ENCODE results near the gene TCERG1L.

TCERG1L gene

DNA sequence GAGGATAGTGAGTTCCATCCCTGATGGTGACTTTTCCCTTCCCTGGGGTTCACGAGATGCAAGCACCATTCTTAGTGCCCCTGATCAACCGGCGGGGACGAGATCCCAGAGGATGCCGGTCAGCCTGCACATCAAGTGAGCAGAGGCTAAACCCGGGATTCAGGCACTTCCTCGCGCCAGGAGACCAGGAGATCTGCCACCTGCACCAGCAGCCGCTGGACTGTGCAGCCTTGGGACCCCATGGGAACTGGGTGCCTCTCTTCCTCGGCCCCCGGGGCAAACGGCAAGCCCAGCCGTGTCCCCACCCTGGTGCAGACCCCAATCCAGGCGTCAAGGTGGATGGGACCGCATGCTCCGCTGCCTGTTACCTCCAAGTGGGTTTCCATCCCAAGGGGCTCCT, 88.5 kb downstream of the TCERG1L start:
- Histone ChIP-seq H2AFZ (ENCODE audit: low read depth) (no peak overlapping the region), H3K4me3 (IDR thresholded peaks at IDR 0.05; ENCODE audit: insufficient read depth, low read depth, low read length) (no peak overlapping the region), H3K4me1 (ENCODE audit: low read depth, poor library complexity, severe bottlenecking) (no peaks in the 10 kb centered on the region), H4K20me1 (ENCODE audit: insufficient read depth) (no peaks in the 10 kb centered on the region), H3K36me3 (ENCODE audit: insufficient read depth) (no peaks in the 10 kb centered on the region), H3K9ac (no peak overlapping the region), H3K4me2 (no peak overlapping the region), H3K27ac (no peak overlapping the region), H3K79me2 (ENCODE audit: insufficient read depth, low read depth) (no peaks in the 10 kb centered on the region), H3K27me3 (ENCODE audit: insufficient read depth, low read depth) (no peaks in the 10 kb centered on the region)
- TF ChIP-seq, protein P1, sequence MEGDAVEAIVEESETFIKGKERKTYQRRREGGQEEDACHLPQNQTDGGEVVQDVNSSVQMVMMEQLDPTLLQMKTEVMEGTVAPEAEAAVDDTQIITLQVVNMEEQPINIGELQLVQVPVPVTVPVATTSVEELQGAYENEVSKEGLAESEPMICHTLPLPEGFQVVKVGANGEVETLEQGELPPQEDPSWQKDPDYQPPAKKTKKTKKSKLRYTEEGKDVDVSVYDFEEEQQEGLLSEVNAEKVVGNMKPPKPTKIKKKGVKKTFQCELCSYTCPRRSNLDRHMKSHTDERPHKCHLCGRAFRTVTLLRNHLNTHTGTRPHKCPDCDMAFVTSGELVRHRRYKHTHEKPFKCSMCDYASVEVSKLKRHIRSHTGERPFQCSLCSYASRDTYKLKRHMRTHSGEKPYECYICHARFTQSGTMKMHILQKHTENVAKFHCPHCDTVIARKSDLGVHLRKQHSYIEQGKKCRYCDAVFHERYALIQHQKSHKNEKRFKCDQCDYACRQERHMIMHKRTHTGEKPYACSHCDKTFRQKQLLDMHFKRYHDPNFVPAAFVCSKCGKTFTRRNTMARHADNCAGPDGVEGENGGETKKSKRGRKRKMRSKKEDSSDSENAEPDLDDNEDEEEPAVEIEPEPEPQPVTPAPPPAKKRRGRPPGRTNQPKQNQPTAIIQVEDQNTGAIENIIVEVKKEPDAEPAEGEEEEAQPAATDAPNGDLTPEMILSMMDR (conservative IDR thresholded peaks at IDR 0.05; ENCODE audit: low read depth, low read length), result no peak

DNA sequence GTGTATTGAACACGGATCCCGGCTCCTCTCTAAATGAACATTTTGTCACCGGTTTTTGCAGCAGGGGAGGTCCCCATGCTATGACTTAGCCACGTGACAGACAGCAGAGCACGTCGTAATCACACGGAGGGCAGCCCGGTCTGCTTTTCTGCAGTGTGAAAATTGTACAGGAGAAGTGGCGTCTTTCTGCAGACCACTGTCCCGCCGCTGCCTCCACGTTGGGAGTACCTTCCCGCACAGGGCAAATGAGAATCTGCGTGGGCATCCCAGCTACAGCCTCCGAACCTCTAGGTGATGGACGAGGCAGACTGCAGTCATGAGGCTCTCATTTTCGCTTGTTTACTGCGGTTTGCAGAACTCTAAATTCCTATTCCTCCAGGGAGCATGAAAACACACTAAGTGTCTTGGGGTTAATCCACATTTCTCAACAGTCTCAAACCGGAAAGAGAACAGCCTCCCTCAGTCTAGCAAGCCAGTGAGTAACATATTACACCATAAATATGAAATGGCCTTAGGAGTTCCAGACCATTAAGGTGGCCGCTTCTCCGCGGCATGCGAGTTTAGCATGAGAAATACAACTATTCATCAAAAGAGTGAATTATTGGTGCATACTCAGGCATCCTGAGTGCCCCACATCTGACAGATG, 89.8 kb downstream of the TCERG1L start:
- Histone ChIP-seq H2AFZ (ENCODE audit: low read depth) (no peak overlapping the region), H3K9ac (no peak overlapping the region), H3K79me2 (ENCODE audit: insufficient read depth, low read depth) (no peaks in the 10 kb centered on the region), H3K4me3 (IDR thresholded peaks at IDR 0.05; ENCODE audit: insufficient read depth, low read depth, low read length) (no peak overlapping the region), H3K4me1 (ENCODE audit: low read depth, poor library complexity, severe bottlenecking) (no peaks in the 10 kb centered on the region), H3K36me3 (ENCODE audit: insufficient read depth) (no peaks in the 10 kb centered on the region), H3K27me3 (ENCODE audit: insufficient read depth, low read depth) (no peaks in the 10 kb centered on the region), H3K4me2 (no peak overlapping the region), H3K27ac (no peak overlapping the region), H4K20me1 (ENCODE audit: insufficient read depth) (no peaks in the 10 kb centered on the region)
- TF ChIP-seq, protein P1 (conservative IDR thresholded peaks at IDR 0.05; ENCODE audit: low read depth, low read length), result no peak

DNA sequence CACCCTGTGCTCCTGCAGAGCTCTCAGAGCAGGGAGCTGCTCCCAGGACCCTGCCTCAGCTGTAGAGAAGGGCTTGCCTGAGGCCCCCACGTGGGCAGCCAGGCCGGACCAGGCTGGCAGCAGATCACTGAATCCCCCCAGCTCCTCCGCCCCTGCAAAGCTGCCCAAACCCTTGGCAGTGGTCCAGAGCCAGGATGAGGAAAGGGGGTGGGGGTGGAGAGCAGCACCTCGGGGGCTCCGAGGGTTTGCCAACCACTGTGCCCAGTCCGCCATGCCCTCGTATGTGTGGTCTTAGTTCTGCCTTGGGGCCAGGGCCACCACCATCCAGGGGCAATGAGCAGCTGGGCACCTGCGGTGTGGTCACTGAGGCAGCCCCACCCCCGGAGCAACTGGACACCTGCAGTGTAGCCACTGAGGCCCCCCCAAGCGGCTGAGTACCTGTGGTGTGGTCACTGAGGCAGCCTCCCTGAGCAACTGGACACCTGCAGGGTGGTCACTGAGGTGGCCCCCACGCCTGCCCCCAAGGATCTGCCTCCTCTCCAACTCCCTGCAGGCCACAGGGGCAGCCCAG, 90.8 kb downstream of the TCERG1L start:
- Histone ChIP-seq H3K4me1 (ENCODE audit: low read depth, poor library complexity, severe bottlenecking) (no peaks in the 10 kb centered on the region), H4K20me1 (ENCODE audit: insufficient read depth) (no peaks in the 10 kb centered on the region), H3K36me3 (ENCODE audit: insufficient read depth) (no peaks in the 10 kb centered on the region), H3K27me3 (ENCODE audit: insufficient read depth, low read depth) (no peaks in the 10 kb centered on the region), H3K79me2 (ENCODE audit: insufficient read depth, low read depth) (no peaks in the 10 kb centered on the region), H2AFZ (ENCODE audit: low read depth) (no peak overlapping the region), H3K27ac (no peak overlapping the region), H3K4me3 (IDR thresholded peaks at IDR 0.05; ENCODE audit: insufficient read depth, low read depth, low read length) (no peak overlapping the region), H3K9ac (no peak overlapping the region), H3K4me2 (no peak overlapping the region)
- TF ChIP-seq, protein P1 (conservative IDR thresholded peaks at IDR 0.05; ENCODE audit: low read depth, low read length), result no peak

DNA sequence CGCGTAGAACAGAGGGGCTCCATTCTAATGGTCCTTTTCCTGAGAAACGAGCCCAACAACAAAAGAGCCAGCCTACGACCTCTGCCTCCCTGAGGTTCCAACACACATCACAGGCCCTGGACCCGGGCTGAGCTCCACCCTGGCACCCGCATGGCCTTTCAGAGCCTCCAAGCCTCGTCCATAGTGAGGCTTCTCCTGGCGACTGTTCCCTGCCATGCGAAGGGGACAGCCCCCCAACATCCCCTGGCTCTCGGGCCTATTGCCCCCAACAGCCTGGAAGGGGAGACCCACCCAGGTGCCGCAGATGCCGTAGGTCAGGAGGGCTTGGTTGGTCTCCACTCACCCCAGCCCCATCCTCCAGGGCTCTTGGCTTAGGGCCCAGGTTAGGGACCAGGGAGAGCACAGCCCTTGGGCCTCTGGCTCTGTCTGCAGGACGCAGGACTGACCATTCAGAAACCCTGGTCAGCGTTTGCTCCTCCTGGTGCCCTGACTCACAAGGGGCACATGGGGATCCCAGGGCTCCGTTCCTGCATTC, 91.5 kb downstream of the TCERG1L start:
- no peaks in the 10 kb centered on the region for H4K20me1 ChIP-seq (ENCODE audit: insufficient read depth)
- H2AFZ ChIP-seq (ENCODE audit: low read depth), result no peak overlapping the region
- TF ChIP-seq, protein P1 (conservative IDR thresholded peaks at IDR 0.05; ENCODE audit: low read depth, low read length), result no peak
- no peak overlapping the region for H3K4me2 ChIP-seq
- H3K9ac ChIP-seq, result no peak overlapping the region
- H3K27me3 ChIP-seq (ENCODE audit: insufficient read depth, low read depth), result no peaks in the 10 kb centered on the region
- H3K79me2 ChIP-seq (ENCODE audit: insufficient read depth, low read depth), result no peaks in the 10 kb centered on the region
- no peak overlapping the region for H3K4me3 ChIP-seq (IDR thresholded peaks at IDR 0.05; ENCODE audit: insufficient read depth, low read depth, low read length)
- H3K27ac ChIP-seq, result no peak overlapping the region
- no peaks in the 10 kb centered on the region for H3K36me3 ChIP-seq (ENCODE audit: insufficient read depth)
- H3K4me1 ChIP-seq (ENCODE audit: low read depth, poor library complexity, severe bottlenecking), result no peaks in the 10 kb centered on the region

Data from KMS-11 (cell line).